Measurements from ENCODE around the gene LRP1B.

DNA sequence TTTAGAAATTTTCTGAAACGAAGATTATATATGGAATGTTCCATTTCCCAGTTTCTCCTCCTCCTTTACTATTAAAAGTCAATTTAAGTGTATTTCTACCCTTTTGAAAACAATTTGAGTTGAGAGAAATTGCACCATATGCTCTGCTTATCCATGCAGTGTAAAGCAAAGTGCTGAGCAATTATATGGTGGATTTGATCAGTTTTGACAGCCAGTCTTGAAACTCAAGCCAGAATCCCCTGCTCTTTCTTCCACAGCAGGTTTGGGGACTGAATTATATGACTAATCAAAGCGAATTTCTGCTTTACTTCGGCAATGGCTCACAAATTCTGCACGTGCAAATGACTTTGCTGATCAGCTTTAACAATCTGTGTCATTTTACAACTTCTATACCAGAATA, 1183.6 kb downstream of the LRP1B start:
- TF ChIP-seq, protein P1, sequence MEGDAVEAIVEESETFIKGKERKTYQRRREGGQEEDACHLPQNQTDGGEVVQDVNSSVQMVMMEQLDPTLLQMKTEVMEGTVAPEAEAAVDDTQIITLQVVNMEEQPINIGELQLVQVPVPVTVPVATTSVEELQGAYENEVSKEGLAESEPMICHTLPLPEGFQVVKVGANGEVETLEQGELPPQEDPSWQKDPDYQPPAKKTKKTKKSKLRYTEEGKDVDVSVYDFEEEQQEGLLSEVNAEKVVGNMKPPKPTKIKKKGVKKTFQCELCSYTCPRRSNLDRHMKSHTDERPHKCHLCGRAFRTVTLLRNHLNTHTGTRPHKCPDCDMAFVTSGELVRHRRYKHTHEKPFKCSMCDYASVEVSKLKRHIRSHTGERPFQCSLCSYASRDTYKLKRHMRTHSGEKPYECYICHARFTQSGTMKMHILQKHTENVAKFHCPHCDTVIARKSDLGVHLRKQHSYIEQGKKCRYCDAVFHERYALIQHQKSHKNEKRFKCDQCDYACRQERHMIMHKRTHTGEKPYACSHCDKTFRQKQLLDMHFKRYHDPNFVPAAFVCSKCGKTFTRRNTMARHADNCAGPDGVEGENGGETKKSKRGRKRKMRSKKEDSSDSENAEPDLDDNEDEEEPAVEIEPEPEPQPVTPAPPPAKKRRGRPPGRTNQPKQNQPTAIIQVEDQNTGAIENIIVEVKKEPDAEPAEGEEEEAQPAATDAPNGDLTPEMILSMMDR (IDR thresholded peaks at IDR 0.05): no peak
- TF ChIP-seq POLR2A (IDR thresholded peaks at IDR 0.05): no peak

All from right lobe of liver (tissue), 4 donors.